OCI-LY3 (cell line): ENCODE results near the gene ILKAP.

ENCODE experiments used
- H2AFZ ChIP-seq: fragments of 200-600, 300-600 bp; shearing (Covaris generic); 2 replicates; pipeline ENCODE4 v1.6.0; 2014; ENCODE audit warnings: antibody characterized with exemption, low read depth, low read length
- H3K27ac ChIP-seq: fragments of 200-600, 300-600 bp; sonication (generic); 2 replicates; pipeline ENCODE4 v1.5.1; 2014; ENCODE audit warnings: mild to moderate bottlenecking, low read length, moderate library complexity, mixed read lengths
- H3K27me3 ChIP-seq: fragments of 200-600, 300-600 bp; sonication (generic); 2 replicates; pipeline ENCODE4 v1.6.1; 2014; ENCODE audit warnings: low read depth, low read length, mixed read lengths
- H3K36me3 ChIP-seq: fragments of 200-600, 300-600 bp; sonication (generic); replicated peaks from 2 replicates; pipeline ENCODE3; 2014; ENCODE audit warnings: low read depth, low read length, mixed read lengths
- H3K4me1 ChIP-seq: fragments of 300-600, 200-600 bp; sonication (generic); 2 replicates; pipeline ENCODE4 v1.6.1; 2014; ENCODE audit warnings: low read length, mixed read lengths
- H3K4me2 ChIP-seq: fragments of 200-600, 300-600 bp; sonication (generic); 2 replicates; pipeline ENCODE4 v1.6.1; 2014; ENCODE audit warnings: low read length, mixed read lengths
- H3K4me3 ChIP-seq: fragments of 300-600, 200-600 bp; sonication (generic); 2 replicates; pipeline ENCODE4 v1.5.1; 2014; ENCODE audit warnings: antibody characterized with exemption, mild to moderate bottlenecking, low read length, moderate library complexity
- H3K79me2 ChIP-seq: fragments of 300-600, 200-600 bp; shearing (Covaris generic); 2 replicates; pipeline ENCODE4 v1.6.1; 2014; ENCODE audit warnings: mild to moderate bottlenecking, low read length, mixed read lengths
- H3K9ac ChIP-seq: fragments of 300-600, 200-600 bp; shearing (Covaris generic); 2 replicates; pipeline ENCODE4 v1.6.0; 2014; ENCODE audit warnings: mild to moderate bottlenecking, low read length, moderate library complexity
- H3K9me3 ChIP-seq: fragments of 200-600, 300-600 bp; shearing (Covaris generic); 2 replicates; pipeline ENCODE4 v1.6.1; 2014; ENCODE audit warnings: low read length, mixed read lengths; ENCODE audit not compliant: insufficient read depth
- H4K20me1 ChIP-seq: fragments of 200-600, 300-600 bp; sonication (generic); 2 replicates; pipeline ENCODE4 v1.6.1; 2016; ENCODE audit warnings: low read length, mixed read lengths; ENCODE audit not compliant: insufficient read depth
- EZH2phosphoT487 ChIP-seq: fragments of 200-600 bp; shearing (Covaris generic); IDR thresholded peaks from 2 replicates; pipeline ENCODE4 v1.6.1; 2018; ENCODE audit warnings: antibody characterized with exemption, mixed run types, low read depth
- TF ChIP-seq, protein P1 (sequence below): fragments of 200-600, 300-600 bp; sonication (generic); IDR thresholded peaks from 2 replicates; pipeline ENCODE4 v1.5.1; 2014; ENCODE audit warnings: antibody characterized with exemption, low read length, low read depth

The ILKAP gene

DNA sequence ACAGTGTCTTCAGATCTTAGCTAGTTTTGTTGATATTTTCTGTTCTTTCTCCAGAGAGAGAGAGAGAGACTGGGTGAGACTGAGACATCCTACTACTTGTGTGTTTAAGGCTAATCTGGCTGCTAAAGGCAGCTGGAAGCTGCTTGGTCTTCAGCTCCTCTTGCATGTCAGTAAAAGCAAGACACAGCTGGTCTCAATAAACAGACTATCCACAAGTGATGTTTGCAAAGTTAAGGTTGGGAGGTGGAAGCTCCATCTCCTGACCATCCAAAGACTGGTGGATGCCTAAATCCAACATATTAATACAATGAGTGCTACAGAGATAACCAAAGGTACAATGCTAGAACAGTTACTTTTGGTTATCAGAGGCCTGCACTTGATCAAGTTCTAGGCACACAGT lies 26.9 kb downstream of the ILKAP start:
- Histone ChIP-seq H3K9ac (no peak overlapping the region), H3K79me2 (no peaks in the 10 kb centered on the region), H3K36me3 (peaks cover 34% of the 10 kb centered on the region), H4K20me1 (no peaks in the 10 kb centered on the region), H2AFZ (no peak overlapping the region), H3K27me3 (no peaks in the 10 kb centered on the region), H3K4me3 (no peak overlapping the region), H3K9me3 (no peaks in the 10 kb centered on the region), H3K4me2 (no peak overlapping the region), H3K4me1 (no peaks in the 10 kb centered on the region), H3K27ac (no peak overlapping the region)
- no peak for TF ChIP-seq EZH2phosphoT487
- TF ChIP-seq, protein P1, sequence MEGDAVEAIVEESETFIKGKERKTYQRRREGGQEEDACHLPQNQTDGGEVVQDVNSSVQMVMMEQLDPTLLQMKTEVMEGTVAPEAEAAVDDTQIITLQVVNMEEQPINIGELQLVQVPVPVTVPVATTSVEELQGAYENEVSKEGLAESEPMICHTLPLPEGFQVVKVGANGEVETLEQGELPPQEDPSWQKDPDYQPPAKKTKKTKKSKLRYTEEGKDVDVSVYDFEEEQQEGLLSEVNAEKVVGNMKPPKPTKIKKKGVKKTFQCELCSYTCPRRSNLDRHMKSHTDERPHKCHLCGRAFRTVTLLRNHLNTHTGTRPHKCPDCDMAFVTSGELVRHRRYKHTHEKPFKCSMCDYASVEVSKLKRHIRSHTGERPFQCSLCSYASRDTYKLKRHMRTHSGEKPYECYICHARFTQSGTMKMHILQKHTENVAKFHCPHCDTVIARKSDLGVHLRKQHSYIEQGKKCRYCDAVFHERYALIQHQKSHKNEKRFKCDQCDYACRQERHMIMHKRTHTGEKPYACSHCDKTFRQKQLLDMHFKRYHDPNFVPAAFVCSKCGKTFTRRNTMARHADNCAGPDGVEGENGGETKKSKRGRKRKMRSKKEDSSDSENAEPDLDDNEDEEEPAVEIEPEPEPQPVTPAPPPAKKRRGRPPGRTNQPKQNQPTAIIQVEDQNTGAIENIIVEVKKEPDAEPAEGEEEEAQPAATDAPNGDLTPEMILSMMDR, result no peak

DNA sequence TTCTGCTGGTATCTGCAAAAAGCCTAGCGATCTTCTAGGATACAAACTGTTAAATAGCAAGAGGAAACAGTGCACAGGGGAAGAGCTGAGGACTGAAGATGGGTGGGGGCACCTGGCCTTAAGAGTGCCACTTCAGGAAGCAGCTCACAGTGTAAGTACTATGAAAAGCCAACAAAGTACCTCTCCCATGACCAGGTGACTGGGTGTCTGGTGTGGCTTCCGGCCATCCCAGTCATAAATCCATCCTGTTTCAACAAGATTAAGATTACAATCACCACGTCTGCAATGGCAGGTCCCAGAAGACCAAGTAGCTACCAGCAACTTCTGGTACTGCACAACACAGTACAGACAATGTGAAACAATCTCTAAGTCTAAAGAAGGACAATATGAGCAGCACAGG lies 28.8 kb downstream of the ILKAP start:
- TF ChIP-seq EZH2phosphoT487, result no peak
- TF ChIP-seq, protein P1, result no peak
- Histone ChIP-seq H2AFZ (no peak overlapping the region), H3K4me2 (no peak overlapping the region), H4K20me1 (no peaks in the 10 kb centered on the region), H3K4me1 (peaks cover under 1% of the 10 kb centered on the region; the same call in 1 of the 2 replicates), H3K9me3 (no peaks in the 10 kb centered on the region), H3K4me3 (no peak overlapping the region), H3K9ac (no peak overlapping the region), H3K36me3 (peaks cover 30% of the 10 kb centered on the region), H3K27ac (no peak overlapping the region), H3K79me2 (no peaks in the 10 kb centered on the region), H3K27me3 (no peaks in the 10 kb centered on the region)

DNA sequence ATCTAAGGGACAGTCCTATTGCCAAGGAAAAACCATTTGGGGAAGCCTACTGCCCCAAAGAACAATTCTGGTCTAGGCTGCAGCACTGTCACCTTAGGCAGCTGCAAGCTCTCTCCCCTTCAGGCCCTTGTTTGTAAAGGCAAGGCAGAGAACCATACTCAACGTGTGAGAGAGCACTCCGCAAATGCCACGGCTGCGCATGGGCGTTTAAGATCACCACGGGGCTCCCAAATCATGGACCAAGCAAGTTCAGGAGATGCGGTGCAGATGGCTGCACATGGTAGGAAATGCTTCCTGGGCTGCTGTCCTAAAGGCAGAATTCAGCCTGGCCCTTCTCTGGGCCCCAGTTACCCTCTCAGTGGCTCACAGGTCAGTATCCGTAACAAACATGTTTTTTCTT lies 29.2 kb downstream of the ILKAP start:
- Histone ChIP-seq H3K4me1 (peaks cover 3% of the 10 kb centered on the region; the same call in 1 of the 2 replicates), H2AFZ (no peak overlapping the region), H3K4me3 (no peak overlapping the region), H3K27me3 (no peaks in the 10 kb centered on the region), H3K9me3 (no peaks in the 10 kb centered on the region), H3K79me2 (no peaks in the 10 kb centered on the region), H4K20me1 (no peaks in the 10 kb centered on the region), H3K27ac (no peak overlapping the region), H3K9ac (no peak overlapping the region), H3K4me2 (no peak overlapping the region), H3K36me3 (peaks cover 31% of the 10 kb centered on the region)
- TF ChIP-seq, protein P1, result no peak
- no peak for TF ChIP-seq EZH2phosphoT487

DNA sequence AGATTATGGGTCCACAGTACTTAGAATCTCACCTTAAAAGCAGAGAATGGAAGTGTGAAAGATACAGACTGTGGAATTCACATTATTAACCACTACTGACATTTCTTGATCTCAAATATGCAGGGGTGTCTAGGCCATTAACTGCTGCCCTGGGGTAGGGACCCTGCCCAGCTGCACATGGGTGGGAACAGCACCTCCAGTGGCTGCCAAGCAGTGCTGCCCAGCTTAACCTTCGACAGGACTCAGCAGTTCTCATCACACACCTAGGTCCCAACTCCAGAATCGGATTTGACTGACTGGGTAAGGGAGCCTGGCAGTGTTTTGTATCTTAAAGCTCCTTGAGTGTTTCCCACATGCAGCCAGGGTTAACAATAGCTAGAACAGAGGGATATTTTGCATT lies 29.8 kb downstream of the ILKAP start:
- no peaks in the 10 kb centered on the region for H4K20me1 ChIP-seq
- peaks cover 3% of the 10 kb centered on the region; the same call in 1 of the 2 replicates for H3K4me1 ChIP-seq
- no peak overlapping the region for H2AFZ ChIP-seq
- peaks cover 28% of the 10 kb centered on the region for H3K36me3 ChIP-seq
- no peak overlapping the region for H3K9ac ChIP-seq
- H3K4me2 ChIP-seq, result no peak overlapping the region
- no peak overlapping the region for H3K4me3 ChIP-seq
- no peaks in the 10 kb centered on the region for H3K79me2 ChIP-seq
- no peaks in the 10 kb centered on the region for H3K9me3 ChIP-seq
- no peaks in the 10 kb centered on the region for H3K27me3 ChIP-seq
- TF ChIP-seq, protein P1, result no peak
- no peak for TF ChIP-seq EZH2phosphoT487
- H3K27ac ChIP-seq, result no peak overlapping the region
